ENCODE results near the gene OSMR.

- TF ChIP-seq POLR2A (conservative IDR thresholded peaks at IDR 0.05) (no peak), MTA3 (IDR thresholded peaks at IDR 0.05; ENCODE audit: borderline replicate concordance) (no peak), NR2C2 (CRISPR knock-in tag; IDR thresholded peaks at IDR 0.05) (no peak), NR2C2 (tag; IDR thresholded peaks at IDR 0.05) (no peak), AFF4 (CRISPR knock-in tag; IDR thresholded peaks at IDR 0.05) (no peak), ZNF311 (CRISPR knock-in tag; IDR thresholded peaks at IDR 0.05) (no peak)
Observed at GRCh38 chr5:38899936-38900335, 54.1 kb downstream of the OSMR start.
